Loucy (cell line): ENCODE measurements around the gene BMERB1.

Source experiments
- CTCF ChIP-seq: fragments of 200-600 bp; sonication (generic); conservative IDR thresholded peaks from 2 replicates; pipeline ENCODE4 v1.5.1; 2014; ENCODE audit warnings: mild to moderate bottlenecking, antibody characterized with exemption, low read length
- EZH2phosphoT487 ChIP-seq: fragments of 200-600 bp; IDR thresholded peaks from 2 replicates; pipeline ENCODE4 v1.6.1; 2018; ENCODE audit warnings: antibody characterized with exemption, mild to moderate bottlenecking, moderate library complexity, borderline replicate concordance

DNA sequence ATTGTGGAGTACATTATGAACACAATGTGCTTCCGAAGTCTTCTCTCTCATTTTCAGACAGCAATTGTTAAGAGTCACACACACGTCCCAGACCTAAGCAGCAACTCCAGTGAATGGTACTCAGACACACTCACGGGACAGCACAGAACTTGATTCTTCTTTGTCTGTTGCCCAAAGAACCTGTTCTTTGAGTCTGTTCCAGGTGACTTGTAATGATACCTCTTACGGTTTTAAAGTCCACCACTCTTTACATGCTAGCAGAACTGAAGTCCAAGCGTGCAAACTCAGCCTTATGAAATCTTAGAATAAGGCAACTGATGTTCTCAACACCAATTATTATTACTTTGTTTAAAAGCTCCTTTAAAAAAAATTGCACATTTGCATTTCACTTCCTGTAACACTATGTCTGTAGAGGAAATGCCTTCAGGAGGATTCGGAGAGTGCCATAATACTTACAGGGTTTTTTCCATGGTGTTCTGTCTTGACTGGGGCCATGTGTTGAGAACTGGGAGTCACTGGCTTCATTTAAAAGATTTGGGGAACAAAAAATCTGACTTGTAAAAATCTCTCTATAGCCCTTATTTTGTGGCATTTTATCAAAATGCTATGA is 160.4 kb downstream of the BMERB1 start:
- TF ChIP-seq CTCF (no peak), EZH2phosphoT487 (no peak)
